Measurements from ENCODE around the gene OSBPL3.

OSBPL3 gene

GRCh38 chr7:24824400-24824799 lies 155.6 kb downstream of the OSBPL3 start:
- peak overlapping the region; percentile 75 for H3K27ac Mint-ChIP-seq
- no peak overlapping the region for H3K4me3 Mint-ChIP-seq
- no peaks in the 10 kb centered on the region for H3K27me3 Mint-ChIP-seq
- H3K9me3 Mint-ChIP-seq = no peaks in the 10 kb centered on the region
- ATAC-seq = no peak
- peaks cover 55% of the 10 kb centered on the region for H3K36me3 Mint-ChIP-seq
- peaks cover 56% of the 10 kb centered on the region for H3K4me1 Mint-ChIP-seq

DNA sequence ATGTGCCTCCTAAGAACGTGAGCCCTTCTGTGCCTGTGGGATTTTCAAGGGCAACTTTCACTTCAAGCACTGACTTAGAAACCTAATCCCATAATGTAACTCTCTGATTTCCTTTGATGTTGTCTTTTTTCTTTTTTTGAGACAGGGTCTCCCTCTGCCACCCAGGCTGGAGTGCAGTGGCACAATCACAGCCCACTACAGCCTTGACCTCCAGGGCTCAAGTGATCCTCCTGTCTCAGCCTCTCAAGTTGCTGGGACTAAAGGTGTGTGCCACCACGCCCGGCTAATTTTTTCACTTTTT lies 158.3 kb downstream of the OSBPL3 start:
- Mint-ChIP-seq H3K36me3 (peaks cover 58% of the 10 kb centered on the region), H3K4me3 (peak overlapping the region; percentile 38), H3K9me3 (no peaks in the 10 kb centered on the region), H3K4me1 (peaks cover 48% of the 10 kb centered on the region), H3K27ac (peak overlapping the region; percentile 75), H3K27me3 (no peaks in the 10 kb centered on the region)
- no peak for ATAC-seq

- Mint-ChIP-seq H3K4me3 (peak overlapping the region; percentile 56), H3K9me3 (no peaks in the 10 kb centered on the region), H3K4me1 (peaks cover 43% of the 10 kb centered on the region), H3K27me3 (no peaks in the 10 kb centered on the region), H3K36me3 (peaks cover 58% of the 10 kb centered on the region), H3K27ac (peak overlapping the region; percentile 75)
- ATAC-seq = peak; percentile 95
These were observed 158.8 kb downstream of the OSBPL3 start for GRCh38 chr7:24821045-24821753.

DNA sequence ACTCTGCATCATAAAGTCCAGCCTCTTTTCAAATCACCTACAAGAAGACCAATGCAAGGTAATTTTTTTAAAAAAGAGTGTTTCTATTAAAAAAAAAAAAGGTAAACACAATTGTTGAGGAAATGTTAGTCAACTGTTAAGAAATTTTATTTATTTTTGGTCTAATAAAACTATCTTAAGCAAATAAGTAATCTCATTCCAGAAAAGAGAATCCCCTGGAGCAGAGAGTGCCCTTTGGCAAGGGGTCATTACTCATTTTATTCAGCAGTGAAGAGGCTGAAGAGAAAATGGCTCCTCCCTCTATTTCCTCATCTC lies 159.3 kb downstream of the OSBPL3 start:
- H3K9me3 Mint-ChIP-seq = no peaks in the 10 kb centered on the region
- peak overlapping the region; percentile 75 for H3K27ac Mint-ChIP-seq
- peak overlapping the region; percentile 56 for H3K4me3 Mint-ChIP-seq
- H3K36me3 Mint-ChIP-seq = peaks cover 57% of the 10 kb centered on the region
- H3K27me3 Mint-ChIP-seq = no peaks in the 10 kb centered on the region
- peaks cover 38% of the 10 kb centered on the region for H3K4me1 Mint-ChIP-seq
- no peak for ATAC-seq

DNA sequence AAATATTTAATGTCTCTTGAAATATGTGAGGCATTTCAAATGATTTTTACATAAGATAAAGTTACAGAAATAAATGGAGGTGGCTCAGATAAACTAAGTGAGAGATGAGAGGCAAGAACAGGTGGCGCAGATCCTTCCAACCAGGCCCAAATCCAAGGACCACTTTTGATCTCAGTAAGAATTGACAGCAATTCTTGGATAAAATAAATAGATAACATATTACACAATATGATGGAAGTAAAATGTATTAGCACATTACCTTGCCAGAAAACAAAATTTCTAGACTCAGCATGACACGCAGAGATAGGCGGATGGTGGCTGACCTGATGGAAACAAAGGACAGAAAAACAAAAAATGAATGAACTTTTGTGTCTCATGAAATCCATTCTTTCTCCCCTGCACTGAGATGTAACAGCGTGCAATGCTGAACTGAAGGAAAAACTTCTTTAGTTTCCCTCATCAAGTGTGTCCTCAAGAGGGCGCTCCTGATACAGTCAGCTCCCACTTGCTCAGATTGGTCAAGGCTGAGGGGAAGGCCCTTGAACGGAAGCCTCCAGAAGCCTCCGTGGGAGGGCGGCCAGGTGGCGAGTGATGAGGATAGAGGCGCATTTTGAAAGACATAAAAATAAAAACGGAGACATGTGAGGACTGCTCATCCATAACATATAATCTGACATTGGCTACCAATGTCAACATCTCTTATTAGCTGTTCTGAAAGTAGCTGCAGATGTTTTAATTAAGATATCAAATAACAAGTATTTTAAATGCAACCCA lies 159.9 kb downstream of the OSBPL3 start:
- H3K4me1 Mint-ChIP-seq = peaks cover 32% of the 10 kb centered on the region
- H3K36me3 Mint-ChIP-seq = peaks cover 58% of the 10 kb centered on the region
- peak overlapping the region; percentile 75 for H3K27ac Mint-ChIP-seq
- peak; percentile 84 for ATAC-seq
- no peaks in the 10 kb centered on the region for H3K27me3 Mint-ChIP-seq
- peak overlapping the region; percentile 45 for H3K4me3 Mint-ChIP-seq
- H3K9me3 Mint-ChIP-seq = no peaks in the 10 kb centered on the region

- Mint-ChIP-seq H3K27ac (peak overlapping the region; percentile 54), H3K36me3 (peaks cover 61% of the 10 kb centered on the region)
These were observed 162.6 kb downstream of the OSBPL3 start for GRCh38 chr7:24817339-24817738.

DNA sequence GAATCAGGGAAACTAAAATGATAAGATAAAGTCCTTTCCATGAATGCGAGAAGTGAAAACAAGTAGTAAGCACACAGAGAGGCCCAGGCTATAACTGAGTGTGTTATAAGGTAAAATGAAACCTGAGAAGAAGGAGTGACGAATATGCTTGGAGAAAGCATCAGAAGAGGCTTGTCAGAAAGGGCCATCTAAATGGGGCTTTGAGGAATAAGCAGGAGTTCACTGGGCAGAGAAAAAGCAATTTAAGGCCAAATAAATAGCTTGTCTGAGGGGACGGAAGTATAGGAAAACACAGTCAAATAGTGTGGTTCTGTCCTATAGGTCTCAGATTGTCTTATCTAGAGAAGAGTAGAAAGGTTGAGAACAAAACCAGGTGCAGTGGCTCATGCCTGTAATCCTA lies 163.1 kb downstream of the OSBPL3 start:
- ATAC-seq = no peak
- H3K36me3 Mint-ChIP-seq = peaks cover 61% of the 10 kb centered on the region
- no peaks in the 10 kb centered on the region for H3K9me3 Mint-ChIP-seq
- no peaks in the 10 kb centered on the region for H3K27me3 Mint-ChIP-seq
- no peak overlapping the region for H3K4me3 Mint-ChIP-seq
- H3K4me1 Mint-ChIP-seq = peaks cover 22% of the 10 kb centered on the region
- H3K27ac Mint-ChIP-seq = peak overlapping the region; percentile 54

More at GRCh38 chr7:24817339-24817738, 162.6 kb downstream of the OSBPL3 start:
- ATAC-seq = no peak
- no peaks in the 10 kb centered on the region for H3K27me3 Mint-ChIP-seq
- no peak overlapping the region for H3K4me3 Mint-ChIP-seq
- no peaks in the 10 kb centered on the region for H3K9me3 Mint-ChIP-seq
- H3K4me1 Mint-ChIP-seq = peaks cover 24% of the 10 kb centered on the region

GRCh38 chr7:24812305-24812945 lies 167.6 kb downstream of the OSBPL3 start:
- Mint-ChIP-seq H3K27ac (no peak overlapping the region), H3K27me3 (no peaks in the 10 kb centered on the region), H3K36me3 (peaks cover 79% of the 10 kb centered on the region), H3K9me3 (no peaks in the 10 kb centered on the region), H3K4me1 (no peaks in the 10 kb centered on the region), H3K4me3 (no peak overlapping the region)
- no peak for ATAC-seq

DNA sequence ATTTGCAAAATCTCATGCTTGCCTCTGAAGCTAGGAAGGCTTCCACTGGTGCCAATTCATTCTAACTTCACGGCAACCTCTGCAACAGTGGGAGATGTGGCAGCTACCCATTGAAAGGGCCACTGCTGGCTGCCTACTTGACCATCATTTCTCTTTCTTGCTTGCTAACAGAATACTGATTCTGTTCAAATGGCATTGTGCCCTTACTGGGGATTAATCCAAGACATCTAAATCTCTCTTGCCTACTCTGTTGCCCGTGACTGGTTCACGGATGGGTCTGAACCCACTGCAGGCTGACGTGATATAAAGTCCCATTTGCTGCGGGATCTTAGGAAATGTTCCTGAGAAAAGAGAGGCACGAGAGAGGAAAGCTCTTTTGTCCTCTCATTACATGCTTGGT lies 171.5 kb downstream of the OSBPL3 start:
- Mint-ChIP-seq H3K9me3 (no peaks in the 10 kb centered on the region), H3K4me1 (no peaks in the 10 kb centered on the region), H3K4me3 (no peak overlapping the region), H3K27me3 (no peaks in the 10 kb centered on the region), H3K36me3 (peaks cover 68% of the 10 kb centered on the region), H3K27ac (no peak overlapping the region)
- no peak for ATAC-seq

GRCh38 chr7:24802300-24802699 lies 177.7 kb downstream of the OSBPL3 start:
- no peak for ATAC-seq
- no peaks in the 10 kb centered on the region for H3K27me3 Mint-ChIP-seq
- H3K36me3 Mint-ChIP-seq = peaks cover 83% of the 10 kb centered on the region

DNA sequence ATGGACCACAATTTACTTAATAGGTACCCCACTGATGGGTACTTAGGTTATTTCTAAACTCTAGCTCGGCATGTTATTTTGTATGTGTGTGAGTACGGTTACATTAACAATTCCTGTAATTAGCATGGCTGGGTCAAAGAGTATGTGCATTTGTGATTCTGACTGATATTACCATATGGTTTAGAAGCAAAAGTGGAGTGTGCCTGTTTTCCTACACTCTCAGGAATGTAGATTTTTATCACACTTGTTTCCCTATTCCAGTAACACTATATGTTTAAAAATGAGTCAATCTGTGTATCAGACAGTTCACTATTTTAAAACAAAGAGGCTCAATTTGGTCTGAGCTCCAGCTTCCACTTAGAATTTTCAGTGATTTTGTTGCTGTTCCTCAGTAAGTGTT lies 178.1 kb downstream of the OSBPL3 start:
- no peak overlapping the region for H3K4me3 Mint-ChIP-seq
- peaks cover 85% of the 10 kb centered on the region for H3K36me3 Mint-ChIP-seq
- no peaks in the 10 kb centered on the region for H3K27me3 Mint-ChIP-seq

More at GRCh38 chr7:24802300-24802699, 177.7 kb downstream of the OSBPL3 start:
- no peak overlapping the region for H3K4me3 Mint-ChIP-seq
- H3K9me3 Mint-ChIP-seq = no peaks in the 10 kb centered on the region
- H3K27ac Mint-ChIP-seq = no peak overlapping the region
- no peaks in the 10 kb centered on the region for H3K4me1 Mint-ChIP-seq

GRCh38 chr7:24800667-24801066 lies 179.3 kb downstream of the OSBPL3 start:
- Mint-ChIP-seq H3K27me3 (no peaks in the 10 kb centered on the region), H3K36me3 (peaks cover 88% of the 10 kb centered on the region), H3K4me3 (no peak overlapping the region), H3K9me3 (no peaks in the 10 kb centered on the region), H3K4me1 (no peaks in the 10 kb centered on the region), H3K27ac (no peak overlapping the region)
- no peak for ATAC-seq

More for the DNA sequence above, 178.1 kb downstream of the OSBPL3 start:
- Mint-ChIP-seq H3K4me1 (no peaks in the 10 kb centered on the region), H3K9me3 (no peaks in the 10 kb centered on the region), H3K27ac (no peak overlapping the region)
- ATAC-seq = no peak

DNA sequence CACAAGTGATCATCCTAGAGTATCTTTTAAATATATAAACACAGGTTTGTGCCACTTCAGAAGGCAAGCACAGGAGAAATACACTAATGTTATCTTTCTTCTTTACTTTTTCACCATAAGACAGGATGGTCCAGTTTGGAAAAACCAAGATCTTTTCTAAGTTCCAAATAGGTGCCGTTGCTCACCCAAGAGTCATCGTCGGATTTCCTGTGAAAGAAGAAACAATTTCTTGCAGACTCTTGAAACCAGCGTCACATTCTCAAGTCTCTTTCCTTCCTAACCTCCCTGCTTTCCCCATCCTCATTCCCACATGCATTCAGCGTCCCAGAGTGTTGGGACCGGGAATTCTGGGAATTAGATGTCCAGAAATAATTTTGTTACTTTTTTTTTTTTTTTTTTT lies 179.9 kb downstream of the OSBPL3 start:
- H3K36me3 Mint-ChIP-seq = peaks cover 94% of the 10 kb centered on the region
- H3K9me3 Mint-ChIP-seq = no peaks in the 10 kb centered on the region
- no peak overlapping the region for H3K27ac Mint-ChIP-seq
- H3K4me1 Mint-ChIP-seq = peaks cover 2% of the 10 kb centered on the region
- H3K4me3 Mint-ChIP-seq = no peak overlapping the region
- ATAC-seq = no peak
- no peaks in the 10 kb centered on the region for H3K27me3 Mint-ChIP-seq

DNA sequence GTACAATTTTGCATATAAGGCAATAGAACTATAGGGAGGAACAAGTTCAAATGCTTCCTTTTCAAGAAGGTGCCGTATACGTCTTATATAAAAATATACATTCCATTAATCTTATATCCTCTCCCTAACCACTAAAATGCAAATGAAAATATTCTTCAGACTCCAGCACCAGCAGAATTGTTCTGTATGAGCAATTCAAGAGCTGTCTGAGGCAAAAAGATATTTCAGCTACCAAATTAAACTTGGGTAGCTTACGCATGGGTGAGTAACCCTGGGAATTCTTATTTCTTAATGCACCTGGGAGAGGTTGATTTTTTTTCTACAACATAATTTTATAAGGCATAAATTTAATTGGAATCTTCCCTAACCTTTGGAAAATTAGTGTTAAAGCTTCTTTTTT lies 180.5 kb downstream of the OSBPL3 start:
- Mint-ChIP-seq H3K9me3 (no peaks in the 10 kb centered on the region), H3K36me3 (peaks cover 95% of the 10 kb centered on the region), H3K27me3 (no peaks in the 10 kb centered on the region), H3K27ac (no peak overlapping the region), H3K4me3 (no peak overlapping the region), H3K4me1 (peaks cover 8% of the 10 kb centered on the region)
- ATAC-seq = no peak

- H3K4me1 Mint-ChIP-seq = peaks cover 17% of the 10 kb centered on the region
- no peak for ATAC-seq
- no peak overlapping the region for H3K27ac Mint-ChIP-seq
- no peaks in the 10 kb centered on the region for H3K9me3 Mint-ChIP-seq
- H3K27me3 Mint-ChIP-seq = no peaks in the 10 kb centered on the region
- H3K4me3 Mint-ChIP-seq = no peak overlapping the region
- peaks cover 90% of the 10 kb centered on the region for H3K36me3 Mint-ChIP-seq
These were observed 181.7 kb downstream of the OSBPL3 start for GRCh38 chr7:24798261-24798660.

DNA sequence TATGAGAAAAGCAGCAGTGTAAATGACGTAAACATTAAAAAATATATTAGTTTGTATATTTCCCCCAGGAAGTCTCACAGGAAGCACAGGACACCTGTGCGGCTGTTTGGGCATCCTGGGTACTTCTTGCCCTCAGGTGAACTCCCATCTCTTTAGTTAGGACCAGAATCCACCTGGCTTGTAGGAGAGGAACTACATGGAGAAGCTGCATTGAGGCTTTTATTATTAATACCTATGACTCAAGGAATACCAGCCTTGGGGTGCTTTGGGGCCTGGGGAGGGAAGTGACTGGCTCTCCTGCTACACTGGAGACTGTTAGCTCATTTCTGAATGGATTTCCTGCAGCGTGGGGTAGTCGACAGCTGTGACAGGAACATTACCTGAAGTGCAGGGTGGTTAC lies 182.7 kb downstream of the OSBPL3 start:
- Mint-ChIP-seq H3K27ac (no peak overlapping the region), H3K36me3 (peaks cover 80% of the 10 kb centered on the region), H3K4me3 (no peak overlapping the region), H3K4me1 (peaks cover 17% of the 10 kb centered on the region), H3K27me3 (no peaks in the 10 kb centered on the region), H3K9me3 (no peaks in the 10 kb centered on the region)
- no peak for ATAC-seq

Measured in stimulated activated memory B cell treated with anti-CD40 and anti-IgM and Interleukin-4, amounts not matched to agents 10 μg/mL and 1 μg/mL and 100 μg/mL, for 72 hours (primary cell).